ENCODE data around the gene EPHB2.
"Not testable (repeated sequence)": the region's sequence is repeated elsewhere in the genome, so short reads cannot be mapped to it uniquely, and the experiment has no call there.

The EPHB2 gene

GRCh38 chr1:22915816-22916470 lies 205.3 kb downstream of the EPHB2 start:
- DNase-seq (ENCODE audit: low spot score), result no peak

- DNase-seq (ENCODE audit: low spot score), result no peak
Observed at GRCh38 chr1:22916471-22916820, 205.8 kb downstream of the EPHB2 start.

- no peak for DNase-seq (ENCODE audit: low spot score)
Observed at GRCh38 chr1:22917989-22918388, 207.3 kb downstream of the EPHB2 start.

GRCh38 chr1:22918644-22919043 lies 208.0 kb downstream of the EPHB2 start:
- DNase-seq (ENCODE audit: low spot score), result no peak

- no peak for DNase-seq (ENCODE audit: low spot score)
Observed at GRCh38 chr1:22919341-22920025, 208.8 kb downstream of the EPHB2 start.

GRCh38 chr1:22920026-22920733 lies 209.5 kb downstream of the EPHB2 start:
- no peak for DNase-seq (ENCODE audit: low spot score)

GRCh38 chr1:22920734-22921451 lies 210.3 kb downstream of the EPHB2 start:
- no peak for DNase-seq (ENCODE audit: low spot score)

GRCh38 chr1:22921452-22922126 lies 210.9 kb downstream of the EPHB2 start:
- no peak for DNase-seq (ENCODE audit: low spot score)

GRCh38 chr1:22922640-22923039 lies 212.0 kb downstream of the EPHB2 start:
- no peak for DNase-seq (ENCODE audit: low spot score)

- no peak for DNase-seq (ENCODE audit: low spot score)
Observed at GRCh38 chr1:22925111-22925510, 214.5 kb downstream of the EPHB2 start.

- DNase-seq (ENCODE audit: low spot score), result peak; percentile 79
Observed at GRCh38 chr1:22930240-22930912, 219.7 kb downstream of the EPHB2 start.

GRCh38 chr1:22932803-22933470 lies 222.3 kb downstream of the EPHB2 start:
- no peak for DNase-seq (ENCODE audit: low spot score)

GRCh38 chr1:22935433-22935832 lies 224.8 kb downstream of the EPHB2 start:
- DNase-seq (ENCODE audit: low spot score), result no peak

- no peak for DNase-seq (ENCODE audit: low spot score)
Observed at GRCh38 chr1:22936681-22937080, 226.0 kb downstream of the EPHB2 start.

GRCh38 chr1:22941257-22941656 lies 230.6 kb downstream of the EPHB2 start:
- DNase-seq (ENCODE audit: low spot score), result no peak

GRCh38 chr1:22944346-22945055 lies 233.9 kb downstream of the EPHB2 start:
- no peak for DNase-seq (ENCODE audit: low spot score)

GRCh38 chr1:22945171-22945570 lies 234.5 kb downstream of the EPHB2 start:
- not testable (repeated sequence) for DNase-seq (ENCODE audit: low spot score)

GRCh38 chr1:22949822-22950331 lies 239.2 kb downstream of the EPHB2 start:
- DNase-seq (ENCODE audit: low spot score), result no peak

- DNase-seq (ENCODE audit: low spot score), result no peak
Observed at GRCh38 chr1:22951796-22952195, 241.2 kb downstream of the EPHB2 start.

- no peak for DNase-seq (ENCODE audit: low spot score)
Observed at GRCh38 chr1:22952694-22953056, 242.0 kb downstream of the EPHB2 start.
